GM10266 (cell line): ENCODE results near the gene SBF2.

Experiments used
- DNase-seq: peaks from one replicate; pipeline ENCODE4 v3.0.0; 2012; ENCODE audit errors: extremely low spot score
- CTCF ChIP-seq: IDR thresholded peaks from 2 replicates; pipeline ENCODE4 v1.5.1; 2012; ENCODE audit warnings: mild to moderate bottlenecking, low read depth; ENCODE audit not compliant: control insufficient read depth, insufficient read depth; ENCODE audit errors: missing control alignments

Gene SBF2

GRCh38 chr11:10109806-10110205 lies 184.2 kb downstream of the SBF2 start:
- DNase-seq: no peak
- no peak for TF ChIP-seq CTCF

GRCh38 chr11:10108915-10109680 lies 184.9 kb downstream of the SBF2 start:
- no peak for DNase-seq
- no peak for TF ChIP-seq CTCF

GRCh38 chr11:10107497-10107896 lies 186.5 kb downstream of the SBF2 start:
- no peak for TF ChIP-seq CTCF
- no peak for DNase-seq

- TF ChIP-seq CTCF: no peak
- DNase-seq: no peak
Observed at GRCh38 chr11:10097615-10098014, 196.4 kb downstream of the SBF2 start.

- DNase-seq: no peak
- no peak for TF ChIP-seq CTCF
Observed at GRCh38 chr11:10096987-10097386, 197.0 kb downstream of the SBF2 start.

GRCh38 chr11:10095412-10096208 lies 198.4 kb downstream of the SBF2 start:
- DNase-seq: no peak
- no peak for TF ChIP-seq CTCF

- TF ChIP-seq CTCF: no peak
- DNase-seq: no peak
Observed at GRCh38 chr11:10092426-10092825, 201.6 kb downstream of the SBF2 start.
